Measurements from ENCODE around the gene ADCY7. TPM values are rescaled to one million over a fixed set of nuclear protein-coding genes. Genes with fewer than 3 reads are reported as not detected.

The ADCY7 gene
- total and polyA plus RNA-seq, 9 of the 15 experiments (the other 6 are each of a cell fraction or from before 2014, with no cell fraction given), result 2.3 to 108 (median 28.6) TPM

GRCh38 chr16:50323335-50324011 lies 57.1 kb downstream of the ADCY7 start (continued):
- TF ChIP-seq BRF1 (IDR thresholded peaks at IDR 0.05; ENCODE audit: borderline replicate concordance, extremely low read depth, insufficient read length) (no peak), PBX2 (CRISPR knock-in tag; IDR thresholded peaks at IDR 0.05; ENCODE audit: low read depth) (no peak), PBX2 (tag; conservative IDR thresholded peaks at IDR 0.05; ENCODE audit: low read depth) (peak; percentile 95), MTA3 (IDR thresholded peaks at IDR 0.05; ENCODE audit: borderline replicate concordance) (no peak), CBFA2T2 (conservative IDR thresholded peaks at IDR 0.05) (peak; percentile 40; the same call in 1 of the 2 replicates), ZNF518B (CRISPR knock-in tag; IDR thresholded peaks at IDR 0.05) (no peak), SMAD2 (IDR thresholded peaks at IDR 0.05; ENCODE audit: low read depth, low read length) (no peak), WHSC1 (IDR thresholded peaks at IDR 0.05; ENCODE audit: low read length) (no peak), ZFX (CRISPR knock-in tag; IDR thresholded peaks at IDR 0.05) (no peak), CXXC5 (CRISPR knock-in tag; IDR thresholded peaks at IDR 0.05) (no peak)
